ENCODE results near the gene FGF4. TPM values are rescaled to one million over a fixed set of nuclear protein-coding genes. Genes with fewer than 3 reads are reported as not detected.

Gene FGF4, protein sequence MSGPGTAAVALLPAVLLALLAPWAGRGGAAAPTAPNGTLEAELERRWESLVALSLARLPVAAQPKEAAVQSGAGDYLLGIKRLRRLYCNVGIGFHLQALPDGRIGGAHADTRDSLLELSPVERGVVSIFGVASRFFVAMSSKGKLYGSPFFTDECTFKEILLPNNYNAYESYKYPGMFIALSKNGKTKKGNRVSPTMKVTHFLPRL
- total RNA-seq (0.09 TPM), polyA plus RNA-seq (0.14 TPM)
- long read RNA-seq, donor 1 = 0 reads
- long read RNA-seq, donor 2 = 0 reads
- long read RNA-seq, donor 3 = 0 reads
- long read RNA-seq, donor 4 = 0 reads
- long read RNA-seq, donor 5, partial matches to known transcripts = 0 of 1 reads
- long read RNA-seq, donor 5, other reads (novel, unspliced or antisense) = 0 of 1 reads
- long read RNA-seq, donor 6 = 0 reads
- long read RNA-seq, donor 7 = 0 reads
- long read RNA-seq, donor 8 = 0 reads
- long read RNA-seq, donor 9 = 0 reads
- long read RNA-seq, donor 10 = 0 reads

DNA sequence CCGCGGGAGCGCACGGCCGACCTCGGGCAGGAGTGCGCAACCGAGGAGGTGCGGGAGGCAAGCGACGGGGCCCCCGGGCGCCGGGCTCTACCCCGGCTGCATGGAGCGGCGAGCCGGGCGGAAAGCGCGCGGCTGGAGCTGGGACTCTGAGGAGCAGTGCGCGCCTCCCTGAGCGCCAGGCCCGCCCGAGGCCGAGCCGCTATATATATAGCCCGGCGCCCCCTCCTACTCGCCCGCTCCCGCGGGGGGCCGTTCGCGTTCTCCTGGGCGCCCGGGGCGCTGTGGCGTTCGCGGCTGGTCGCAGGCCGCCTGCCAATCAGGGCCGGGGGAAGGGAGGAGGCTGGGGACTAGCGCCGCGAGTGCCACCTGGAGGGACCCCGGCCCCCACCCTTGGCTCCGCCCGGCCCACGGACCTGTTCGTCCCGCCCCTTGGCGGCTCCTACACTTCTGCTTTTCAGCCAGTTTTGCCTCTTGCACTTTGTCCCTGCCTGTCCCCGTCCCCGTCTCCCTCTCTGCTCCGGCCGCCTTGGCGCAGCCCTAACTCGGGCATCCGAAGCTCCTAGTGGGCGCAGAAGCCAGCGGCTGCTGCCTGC, at the start of gene FGF4:
TSS of gene FGF4 (minus strand) at position 179 of the 593 bp plus-strand sequence. CDS start 257 bp downstream, outside the sequence.
- Histone ChIP-seq H3K9me3 (ENCODE audit: control insufficient read depth in 2 of 2, insufficient read depth in 1 of 2, low read length in 1 of 2) (no peaks in the 10 kb centered on the region), H3K36me3 (ENCODE audit: control insufficient read depth in 2 of 2, insufficient read depth in 2 of 2, low read length in 1 of 2) (no peaks in the 10 kb centered on the region), H3K27me3 (ENCODE audit: control insufficient read depth in 2 of 2, insufficient read depth in 1 of 2, low read length in 1 of 2) (peaks cover 60 to 85% of the 10 kb centered on the region in 2 donors), H3K4me3 (ENCODE audit: low read length in 2 of 2) (no peak within 1 kb of the TSS), H3K4me1 (ENCODE audit: control insufficient read depth in 2 of 2, insufficient read depth in 2 of 2, low read length in 2 of 2) (no peaks in the 10 kb centered on the region), H3K27ac (ENCODE audit: low read depth in 1 of 2, low read length in 1 of 2) (no peak within 1 kb of the TSS)
- no peak for DNase-seq (ENCODE audit: low read depth in 6 of 9, low spot score in 9 of 9)
- 4% methylated on average over 66 of the region's 66 CpGs for WGBS

DNA sequence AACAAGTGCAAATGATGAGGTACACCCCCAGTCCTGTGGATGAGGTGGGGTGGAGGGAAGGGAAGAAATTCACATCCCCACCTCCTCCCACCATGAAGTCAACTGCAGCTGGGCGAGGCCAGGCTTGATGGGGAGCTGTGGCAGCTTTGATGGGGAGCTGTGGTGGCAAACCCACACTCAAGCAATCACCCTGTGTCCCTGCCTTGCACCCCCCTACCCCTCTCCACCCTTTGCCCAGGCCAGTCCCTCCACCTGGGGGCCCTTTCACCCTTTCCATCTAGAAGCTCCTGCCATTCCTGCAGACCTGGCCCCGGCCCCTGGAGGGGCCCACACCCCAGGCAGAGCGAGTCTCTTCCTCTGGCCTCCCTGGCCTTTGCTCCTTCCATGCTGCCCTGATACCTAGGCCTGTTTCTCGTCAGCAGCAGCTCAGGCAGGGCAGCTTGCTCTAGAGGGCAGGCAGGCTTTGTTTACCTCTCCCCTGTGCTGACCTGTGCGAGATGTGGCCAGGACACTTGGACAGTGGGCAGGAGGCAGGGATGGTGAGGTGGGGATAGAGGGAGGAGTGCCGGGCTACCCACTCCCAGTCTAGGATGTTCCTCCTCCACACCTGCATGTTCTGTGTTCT, 48.6 kb upstream of the FGF4 start:
- H3K27me3 ChIP-seq (ENCODE audit: control insufficient read depth in 2 of 2, insufficient read depth in 1 of 2, low read length in 1 of 2) = peaks cover 32 to 55% of the 10 kb centered on the region in 2 donors
- 66% methylated on average over 6 of the region's 6 CpGs for WGBS

DNA sequence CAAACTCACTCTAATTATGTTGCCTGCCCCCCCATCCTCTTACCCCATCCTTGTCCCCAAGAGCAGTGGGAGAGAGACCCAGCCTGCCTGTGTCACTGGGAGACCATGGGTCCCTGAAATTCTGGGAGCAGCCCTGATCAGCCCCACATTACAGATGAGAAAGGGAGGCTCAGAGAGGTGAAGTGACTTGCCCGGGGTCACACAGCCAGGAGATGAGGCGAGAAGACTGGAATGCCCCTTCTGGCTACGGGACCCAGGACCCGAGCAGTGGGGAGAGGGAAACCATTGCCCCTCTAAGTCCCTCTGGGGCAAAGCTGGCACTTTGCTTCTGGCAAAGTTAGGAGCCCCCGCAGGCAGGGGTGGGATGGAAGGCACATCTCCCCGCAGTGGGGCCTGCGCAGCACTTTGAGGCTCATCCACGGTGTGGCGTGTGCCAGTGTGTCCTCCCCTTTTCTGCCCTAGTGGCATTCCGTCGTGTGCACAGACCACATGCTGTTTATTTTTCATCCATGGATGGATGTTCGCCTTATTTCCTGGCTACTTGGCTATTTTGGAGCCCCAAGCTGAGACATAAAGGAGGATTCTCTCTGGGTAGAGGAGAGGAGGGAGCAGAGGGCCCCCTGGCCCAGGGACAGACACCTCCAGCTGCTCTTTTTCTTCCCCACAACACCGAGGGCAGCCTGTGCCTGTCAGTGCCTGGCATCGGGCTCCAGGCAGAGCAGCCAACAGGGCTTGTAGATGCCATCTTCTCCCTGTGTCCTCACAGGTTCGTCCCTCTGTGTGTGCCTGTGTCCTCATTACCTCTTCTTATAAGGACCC, 47.7 kb upstream of the FGF4 start:
- no peaks in the 10 kb centered on the region for H3K4me1 ChIP-seq (ENCODE audit: control insufficient read depth in 2 of 2, insufficient read depth in 2 of 2, low read length in 2 of 2)
- no peak overlapping the region for H3K4me3 ChIP-seq (ENCODE audit: low read length in 2 of 2)
- 82% methylated on average over 15 of the region's 15 CpGs for WGBS
- H3K9me3 ChIP-seq (ENCODE audit: control insufficient read depth in 2 of 2, insufficient read depth in 1 of 2, low read length in 1 of 2) = no peaks in the 10 kb centered on the region
- peaks cover 41 to 63% of the 10 kb centered on the region in 2 donors for H3K27me3 ChIP-seq (ENCODE audit: control insufficient read depth in 2 of 2, insufficient read depth in 1 of 2, low read length in 1 of 2)
- no peak overlapping the region for H3K27ac ChIP-seq (ENCODE audit: low read depth in 1 of 2, low read length in 1 of 2)
- no peak for DNase-seq (ENCODE audit: low read depth in 6 of 9, low spot score in 9 of 9)
- H3K36me3 ChIP-seq (ENCODE audit: control insufficient read depth in 2 of 2, insufficient read depth in 2 of 2, low read length in 1 of 2) = no peaks in the 10 kb centered on the region

More for the DNA sequence above, 48.6 kb upstream of the FGF4 start:
- Histone ChIP-seq H3K9me3 (ENCODE audit: control insufficient read depth in 2 of 2, insufficient read depth in 1 of 2, low read length in 1 of 2) (no peaks in the 10 kb centered on the region), H3K27ac (ENCODE audit: low read depth in 1 of 2, low read length in 1 of 2) (no peak overlapping the region), H3K4me3 (ENCODE audit: low read length in 2 of 2) (no peak overlapping the region), H3K4me1 (ENCODE audit: control insufficient read depth in 2 of 2, insufficient read depth in 2 of 2, low read length in 2 of 2) (no peaks in the 10 kb centered on the region), H3K36me3 (ENCODE audit: control insufficient read depth in 2 of 2, insufficient read depth in 2 of 2, low read length in 1 of 2) (no peaks in the 10 kb centered on the region)
- DNase-seq (ENCODE audit: low read depth in 6 of 9, low spot score in 9 of 9) = no peak

DNA sequence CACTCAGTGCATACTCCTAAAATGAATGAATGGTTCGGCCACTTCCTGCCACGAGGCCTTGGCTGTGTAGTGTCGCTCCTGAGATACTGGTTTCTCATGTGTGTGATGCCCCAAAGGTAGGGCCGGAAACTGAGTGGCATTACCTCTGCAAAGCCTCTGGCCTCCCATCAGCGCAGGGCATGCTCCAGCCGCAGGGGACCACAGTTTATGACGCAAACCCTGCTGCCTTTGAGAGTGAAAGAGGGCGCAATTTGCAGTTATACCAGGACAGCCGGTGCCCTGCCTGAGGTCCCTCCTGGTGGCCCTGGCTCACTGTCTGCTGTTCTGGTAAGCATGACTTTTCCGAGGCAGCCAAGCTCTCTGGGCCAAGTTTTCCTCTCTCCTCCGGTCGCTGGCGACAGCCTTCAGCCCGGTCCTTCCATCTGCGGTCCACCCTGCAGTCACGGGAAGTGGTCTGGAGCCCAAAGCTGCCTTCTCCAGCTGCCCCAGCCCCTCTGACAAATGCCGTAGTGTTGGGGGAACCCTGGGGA, 46.4 kb upstream of the FGF4 start:
- Histone ChIP-seq H3K27me3 (ENCODE audit: control insufficient read depth in 2 of 2, insufficient read depth in 1 of 2, low read length in 1 of 2) (peaks cover 54 to 76% of the 10 kb centered on the region in 2 donors), H3K27ac (ENCODE audit: low read depth in 1 of 2, low read length in 1 of 2) (no peak overlapping the region), H3K36me3 (ENCODE audit: control insufficient read depth in 2 of 2, insufficient read depth in 2 of 2, low read length in 1 of 2) (no peaks in the 10 kb centered on the region), H3K9me3 (ENCODE audit: control insufficient read depth in 2 of 2, insufficient read depth in 1 of 2, low read length in 1 of 2) (no peaks in the 10 kb centered on the region), H3K4me1 (ENCODE audit: control insufficient read depth in 2 of 2, insufficient read depth in 2 of 2, low read length in 2 of 2) (no peaks in the 10 kb centered on the region), H3K4me3 (ENCODE audit: low read length in 2 of 2) (no peak overlapping the region)
- no peak for DNase-seq (ENCODE audit: low read depth in 6 of 9, low spot score in 9 of 9)
- 77% methylated on average over 17 of the region's 17 CpGs for WGBS

DNA sequence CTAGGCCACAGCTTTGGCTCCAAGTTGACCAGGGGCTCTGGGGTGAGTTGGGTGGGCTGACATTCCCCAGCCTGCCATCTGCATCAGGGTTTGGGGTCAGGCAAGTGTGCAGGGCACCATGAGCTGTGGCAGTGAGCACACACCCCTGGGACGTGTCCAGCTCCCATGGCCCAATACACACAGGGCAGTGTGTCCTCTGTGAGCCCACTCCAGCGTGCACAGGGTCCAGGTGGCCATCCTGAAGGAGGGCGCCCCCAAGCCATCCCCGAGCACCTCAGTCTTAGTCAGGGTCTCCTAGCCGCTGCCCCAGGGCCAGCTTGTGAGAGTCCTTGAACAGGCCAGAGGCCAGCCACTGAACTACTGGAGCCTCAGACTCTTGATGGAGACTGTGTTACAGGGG, 45.3 kb upstream of the FGF4 start:
- Histone ChIP-seq H3K4me3 (ENCODE audit: low read length in 2 of 2) (no peak overlapping the region), H3K27ac (ENCODE audit: low read depth in 1 of 2, low read length in 1 of 2) (no peak overlapping the region), H3K27me3 (ENCODE audit: control insufficient read depth in 2 of 2, insufficient read depth in 1 of 2, low read length in 1 of 2) (peaks cover 63 to 85% of the 10 kb centered on the region in 2 donors), H3K9me3 (ENCODE audit: control insufficient read depth in 2 of 2, insufficient read depth in 1 of 2, low read length in 1 of 2) (no peaks in the 10 kb centered on the region), H3K36me3 (ENCODE audit: control insufficient read depth in 2 of 2, insufficient read depth in 2 of 2, low read length in 1 of 2) (no peaks in the 10 kb centered on the region), H3K4me1 (ENCODE audit: control insufficient read depth in 2 of 2, insufficient read depth in 2 of 2, low read length in 2 of 2) (no peaks in the 10 kb centered on the region)
- DNase-seq (ENCODE audit: low read depth in 6 of 9, low spot score in 9 of 9) = no peak
- 89% methylated on average over 5 of the region's 5 CpGs for WGBS

DNA sequence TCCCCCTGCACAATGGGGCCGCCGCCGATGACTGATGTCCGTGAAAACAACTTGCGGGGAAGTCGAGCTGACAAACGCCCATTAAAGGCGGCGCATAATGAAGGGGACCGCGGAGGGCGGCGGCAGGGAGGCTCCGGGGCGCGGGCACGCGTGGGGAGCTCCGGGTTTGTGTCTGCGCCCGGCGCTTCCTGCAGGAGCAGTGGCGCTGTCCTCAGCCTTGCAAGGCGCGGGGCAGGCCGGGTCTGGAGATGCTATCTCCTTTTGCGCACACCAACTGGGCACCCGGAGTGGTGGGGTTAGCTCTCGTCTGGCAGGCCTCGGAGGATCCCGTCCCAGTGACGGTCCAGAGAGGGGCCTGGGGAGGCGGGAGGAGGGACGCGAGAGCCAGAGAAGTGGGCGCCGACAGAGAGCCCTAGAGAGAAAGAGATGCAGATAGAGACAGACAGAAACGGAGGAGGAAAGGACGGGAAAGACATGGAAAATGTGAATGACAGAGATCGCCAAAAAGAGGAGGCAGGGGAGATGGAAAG, 44.5 kb upstream of the FGF4 start:
- Histone ChIP-seq H3K4me1 (ENCODE audit: control insufficient read depth in 2 of 2, insufficient read depth in 2 of 2, low read length in 2 of 2) (no peaks in the 10 kb centered on the region), H3K27me3 (ENCODE audit: control insufficient read depth in 2 of 2, insufficient read depth in 1 of 2, low read length in 1 of 2) (peaks cover 63 to 86% of the 10 kb centered on the region in 2 donors), H3K27ac (ENCODE audit: low read depth in 1 of 2, low read length in 1 of 2) (no peak overlapping the region), H3K36me3 (ENCODE audit: control insufficient read depth in 2 of 2, insufficient read depth in 2 of 2, low read length in 1 of 2) (no peaks in the 10 kb centered on the region), H3K4me3 (ENCODE audit: low read length in 2 of 2) (no peak overlapping the region), H3K9me3 (ENCODE audit: control insufficient read depth in 2 of 2, insufficient read depth in 1 of 2, low read length in 1 of 2) (no peaks in the 10 kb centered on the region)
- 7% methylated on average over 40 of the region's 40 CpGs for WGBS
- no peak for DNase-seq (ENCODE audit: low read depth in 6 of 9, low spot score in 9 of 9)

DNA sequence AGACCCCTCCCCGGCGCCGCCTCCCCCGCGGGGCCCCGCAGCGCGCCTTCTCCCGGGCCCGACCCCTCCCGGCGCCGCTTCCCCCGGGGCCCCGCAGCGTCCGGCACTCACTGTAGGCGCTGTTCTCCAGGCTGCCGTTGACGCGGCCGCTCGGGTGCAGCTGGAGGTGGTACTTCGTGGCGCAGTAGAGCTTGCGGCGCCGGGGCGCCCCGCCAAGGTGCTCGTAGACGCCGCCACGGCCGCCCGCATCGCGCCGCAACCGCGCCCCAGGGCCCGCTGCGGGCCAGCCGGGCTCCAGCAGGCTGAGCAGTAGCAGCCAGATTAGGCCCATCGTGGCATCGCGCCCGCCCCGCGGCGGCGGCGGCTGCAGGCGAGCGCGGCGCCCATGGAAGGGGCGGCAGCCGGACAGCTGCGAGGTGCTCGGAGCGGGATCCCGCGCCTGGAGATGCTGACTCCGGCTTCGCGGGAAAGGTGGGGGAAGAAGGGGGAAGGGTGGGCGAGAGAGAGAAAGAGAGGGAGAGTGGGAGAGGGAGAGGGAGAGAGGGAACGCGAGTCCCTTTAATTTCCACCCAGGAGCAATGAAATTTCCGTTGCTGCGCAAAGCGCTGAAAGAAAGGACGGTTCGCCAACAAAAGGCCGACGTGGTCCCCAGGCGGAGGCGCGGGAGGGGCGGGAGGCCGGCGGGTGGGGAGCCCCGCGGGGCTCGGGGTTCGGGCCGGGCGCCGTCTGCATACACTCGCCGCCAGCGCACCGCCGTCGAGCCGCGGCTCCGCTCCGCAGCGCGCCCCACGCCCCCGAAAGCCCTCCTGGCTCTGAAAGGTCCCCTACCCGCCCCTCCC, 43.7 kb upstream of the FGF4 start, which contains the start of gene FGF3:
TSS of gene FGF3 (minus strand) at position 814 of the 839 bp plus-strand sequence. CDS start at position 331, 483 bp downstream.
- Histone ChIP-seq H3K4me3 (ENCODE audit: low read length in 2 of 2) (no peak within 1 kb of the TSS), H3K4me1 (ENCODE audit: control insufficient read depth in 2 of 2, insufficient read depth in 2 of 2, low read length in 2 of 2) (no peaks in the 10 kb centered on the region), H3K9me3 (ENCODE audit: control insufficient read depth in 2 of 2, insufficient read depth in 1 of 2, low read length in 1 of 2) (no peaks in the 10 kb centered on the region), H3K36me3 (ENCODE audit: control insufficient read depth in 2 of 2, insufficient read depth in 2 of 2, low read length in 1 of 2) (no peaks in the 10 kb centered on the region), H3K27me3 (ENCODE audit: control insufficient read depth in 2 of 2, insufficient read depth in 1 of 2, low read length in 1 of 2) (peaks cover 63 to 88% of the 10 kb centered on the region in 2 donors), H3K27ac (ENCODE audit: low read depth in 1 of 2, low read length in 1 of 2) (no peak within 1 kb of the TSS)
- DNase-seq (ENCODE audit: low read depth in 6 of 9, low spot score in 9 of 9) = no peak
- WGBS = 6% methylated on average over 105 of the region's 105 CpGs

DNA sequence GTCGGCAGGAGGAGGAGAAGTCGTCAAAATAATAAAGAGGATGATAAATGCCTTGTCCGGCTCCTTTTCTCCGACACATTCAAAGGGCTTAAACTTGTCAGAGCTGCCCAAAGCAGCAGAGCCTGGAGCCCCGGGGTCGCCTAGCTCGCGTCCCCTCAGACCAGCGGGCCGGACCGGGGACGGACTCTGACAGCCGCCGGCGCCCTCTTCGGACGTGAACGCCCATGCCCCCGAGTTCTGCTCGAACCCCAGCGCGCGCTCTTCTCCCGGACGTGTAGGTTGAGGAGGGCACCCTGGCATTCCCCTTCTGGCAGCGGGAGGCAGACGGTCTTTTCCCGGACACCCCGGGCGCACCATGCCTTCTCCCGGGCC, 43.1 kb upstream of the FGF4 start:
- no peak overlapping the region for H3K4me3 ChIP-seq (ENCODE audit: low read length in 2 of 2)

More for the DNA sequence above, 43.1 kb upstream of the FGF4 start:
- H3K36me3 ChIP-seq (ENCODE audit: control insufficient read depth in 2 of 2, insufficient read depth in 2 of 2, low read length in 1 of 2) = no peaks in the 10 kb centered on the region
- peaks cover 61 to 85% of the 10 kb centered on the region in 2 donors for H3K27me3 ChIP-seq (ENCODE audit: control insufficient read depth in 2 of 2, insufficient read depth in 1 of 2, low read length in 1 of 2)
- no peak overlapping the region for H3K27ac ChIP-seq (ENCODE audit: low read depth in 1 of 2, low read length in 1 of 2)
- H3K4me1 ChIP-seq (ENCODE audit: control insufficient read depth in 2 of 2, insufficient read depth in 2 of 2, low read length in 2 of 2) = no peaks in the 10 kb centered on the region
- H3K9me3 ChIP-seq (ENCODE audit: control insufficient read depth in 2 of 2, insufficient read depth in 1 of 2, low read length in 1 of 2) = no peaks in the 10 kb centered on the region
- WGBS = 4% methylated on average over 31 of the region's 31 CpGs
- DNase-seq (ENCODE audit: low read depth in 6 of 9, low spot score in 9 of 9) = no peak

All from thymus (tissue), 14 donors.